WTC11 (cell line): ENCODE data around the gene ABR. TPM values are rescaled to one million over a fixed set of nuclear protein-coding genes. Genes with fewer than 3 reads are reported as not detected.

Source experiments
- ATAC-seq: fragments of 200-7000 bp; cut with Tn5 transposase; 2 replicates; pipeline ENCODE4 v1.10.0; 2021; ENCODE audit warnings: mild to moderate bottlenecking, moderate library complexity
- CTCF ChIA-PET: fragments of 300-600 bp; sonication (Branson Sonifier 250); formaldehyde crosslinking; loops from one replicate; lab custom pipeline; 2021; ENCODE audit warnings: antibody characterized with exemption; lab: Charles Lee
- POLR2A ChIA-PET: fragments of 350-600 bp; sonication (Branson Sonifier 250); formaldehyde crosslinking; loops from one replicate; lab custom pipeline; 2021; ENCODE audit warnings: antibody characterized with exemption; lab: Charles Lee
- DNase-seq: peaks from one replicate; pipeline ENCODE4 v3.0.0; 2021; ENCODE audit warnings: low spot score
- H3K27ac Mint-ChIP-seq: 2 replicates; pipeline ENCODE4 v1.8.0; 2021; ENCODE audit warnings: mixed read lengths
- H3K27me3 Mint-ChIP-seq: 2 replicates; pipeline ENCODE4 v1.8.0; 2021; ENCODE audit warnings: low read depth, mild to moderate bottlenecking, moderate library complexity, mixed read lengths
- H3K36me3 Mint-ChIP-seq: 2 replicates; pipeline ENCODE4 v1.8.0; 2021; ENCODE audit warnings: mixed read lengths
- H3K4me1 Mint-ChIP-seq: 2 replicates; pipeline ENCODE4 v1.8.0; 2022; ENCODE audit warnings: mixed read lengths
- H3K4me3 Mint-ChIP-seq: 2 replicates; pipeline ENCODE4 v1.8.0; 2021; ENCODE audit warnings: mild to moderate bottlenecking, moderate library complexity, mixed read lengths
- H3K9me3 Mint-ChIP-seq: 2 replicates; pipeline ENCODE4 v1.8.0; 2021; ENCODE audit warnings: mixed read lengths
- AR ChIP-seq: fragments of 250-450 bp; sonication (Bioruptor Pico); IDR thresholded peaks from 2 replicates; pipeline ENCODE4 v1.9.0; 2021; ENCODE audit warnings: mild to moderate bottlenecking
- ATF1 ChIP-seq: sonication (generic); formaldehyde crosslinking; IDR thresholded peaks from 2 replicates; pipeline ENCODE4 v1.8.1; 2023; ENCODE audit warnings: mild to moderate bottlenecking, moderate library complexity, missing genetic modification reagents
- EMX1 ChIP-seq: fragments of 250-450 bp; sonication (Bioruptor Pico); IDR thresholded peaks from 2 replicates; pipeline ENCODE4 v1.8.0; 2021; ENCODE audit warnings: mild to moderate bottlenecking
- ETV6 ChIP-seq: sonication (generic); formaldehyde crosslinking; IDR thresholded peaks from 2 replicates; pipeline ENCODE4 v1.8.1; 2022; ENCODE audit warnings: mild to moderate bottlenecking, missing genetic modification reagents
- GTF2I ChIP-seq: fragments of 250-450 bp; sonication (Bioruptor Pico); conservative IDR thresholded peaks from 2 replicates; pipeline ENCODE4 v1.4.0; 2021; ENCODE audit warnings: mild to moderate bottlenecking
- KAT7 ChIP-seq: sonication (generic); formaldehyde crosslinking; IDR thresholded peaks from 2 replicates; pipeline ENCODE4 v1.8.1; 2023; ENCODE audit warnings: missing genetic modification reagents, mild to moderate bottlenecking, borderline replicate concordance
- MAX ChIP-seq: sonication (generic); formaldehyde crosslinking; IDR thresholded peaks from 2 replicates; pipeline ENCODE4 v1.8.0; 2022; ENCODE audit warnings: mild to moderate bottlenecking, missing genetic modification reagents
- NR1H2 ChIP-seq: sonication (generic); formaldehyde crosslinking; IDR thresholded peaks from 2 replicates; pipeline ENCODE4 v1.9.0; 2021; ENCODE audit warnings: mild to moderate bottlenecking, moderate library complexity, missing genetic modification reagents
- NR2C2 ChIP-seq: sonication (generic); formaldehyde crosslinking; IDR thresholded peaks from 2 replicates; pipeline ENCODE4 v1.8.0; 2022; ENCODE audit warnings: mild to moderate bottlenecking, missing genetic modification reagents
- SOX15 ChIP-seq: fragments of 250-450 bp; sonication (Bioruptor Pico); IDR thresholded peaks from 2 replicates; pipeline ENCODE4 v1.9.0; 2021; ENCODE audit warnings: mild to moderate bottlenecking
- TP53 ChIP-seq: sonication (generic); formaldehyde crosslinking; IDR thresholded peaks from 2 replicates; pipeline ENCODE4 v1.8.1; 2023; ENCODE audit warnings: mild to moderate bottlenecking, missing genetic modification reagents
- ZNF219 ChIP-seq: sonication (generic); formaldehyde crosslinking; IDR thresholded peaks from 2 replicates; pipeline ENCODE4 v1.8.0; 2023; ENCODE audit warnings: missing genetic modification reagents, mild to moderate bottlenecking, borderline replicate concordance
- total RNA-seq: library from RNA; stranded (reverse); gene quantifications from 3 replicates; pipeline ENCODE4 v1.2.3, GENCODE V29; 2021
- TF ChIP-seq, protein P1 (sequence below): sonication (generic); formaldehyde crosslinking; IDR thresholded peaks from 2 replicates; pipeline ENCODE4 v1.8.1; 2023; ENCODE audit warnings: mild to moderate bottlenecking, missing genetic modification reagents, borderline replicate concordance
- TF ChIP-seq, protein P2 (sequence below): sonication (generic); formaldehyde crosslinking; IDR thresholded peaks from 2 replicates; pipeline ENCODE4 v1.8.0; 2023; ENCODE audit warnings: mild to moderate bottlenecking, missing genetic modification reagents
- TF ChIP-seq, protein P3 (sequence below): sonication (generic); formaldehyde crosslinking; IDR thresholded peaks from 2 replicates; pipeline ENCODE4 v1.8.0; 2022; ENCODE audit warnings: mild to moderate bottlenecking, missing genetic modification reagents

Gene ABR
- total RNA-seq, 1 experiment from 2014 or later, result 38.0 TPM

GRCh38 chr17:1003972-1004768 lies 175.6 kb downstream of the ABR start (continued):
- TF ChIP-seq KAT7, result no peak
- no peak for TF ChIP-seq GTF2I

DNA sequence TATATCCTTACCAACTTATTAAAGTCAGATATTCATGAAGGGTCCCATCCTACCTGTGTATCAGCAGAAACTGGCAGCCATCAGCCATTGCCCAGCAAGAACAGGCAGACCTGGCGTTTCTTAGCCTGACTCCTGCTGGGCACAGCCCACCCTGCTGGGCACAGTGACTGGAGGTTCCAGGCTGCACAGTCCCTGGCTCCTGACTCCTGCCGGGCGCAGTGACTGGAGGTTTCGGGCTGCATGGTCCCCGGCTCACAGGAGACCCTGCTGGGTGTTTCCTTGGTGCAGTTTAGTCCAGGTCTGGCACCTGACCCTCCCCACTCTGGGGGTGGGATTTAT lies 176.2 kb downstream of the ABR start:
- DNase-seq (no peak), ATAC-seq (no peak)
- Mint-ChIP-seq H3K4me3 (no peak overlapping the region), H3K9me3 (no peaks in the 10 kb centered on the region), H3K36me3 (peaks cover 33% of the 10 kb centered on the region), H3K27me3 (no peaks in the 10 kb centered on the region), H3K27ac (no peak overlapping the region), H3K4me1 (peaks cover 7% of the 10 kb centered on the region)
- ChIA-PET POLR2A (no interaction called here), CTCF (interaction anchor here (1.5 to 9.1 kb wide), 2 partner anchors 52 to 55 kb away, joined by 6 to 56 read pairs; no protein-coding TSS in a partner anchor)
- no peak for TF ChIP-seq ZNF219
- no peak for TF ChIP-seq NR1H2 (CRISPR knock-in tag)
- TF ChIP-seq, all 79 proteins: peak for 0

DNA sequence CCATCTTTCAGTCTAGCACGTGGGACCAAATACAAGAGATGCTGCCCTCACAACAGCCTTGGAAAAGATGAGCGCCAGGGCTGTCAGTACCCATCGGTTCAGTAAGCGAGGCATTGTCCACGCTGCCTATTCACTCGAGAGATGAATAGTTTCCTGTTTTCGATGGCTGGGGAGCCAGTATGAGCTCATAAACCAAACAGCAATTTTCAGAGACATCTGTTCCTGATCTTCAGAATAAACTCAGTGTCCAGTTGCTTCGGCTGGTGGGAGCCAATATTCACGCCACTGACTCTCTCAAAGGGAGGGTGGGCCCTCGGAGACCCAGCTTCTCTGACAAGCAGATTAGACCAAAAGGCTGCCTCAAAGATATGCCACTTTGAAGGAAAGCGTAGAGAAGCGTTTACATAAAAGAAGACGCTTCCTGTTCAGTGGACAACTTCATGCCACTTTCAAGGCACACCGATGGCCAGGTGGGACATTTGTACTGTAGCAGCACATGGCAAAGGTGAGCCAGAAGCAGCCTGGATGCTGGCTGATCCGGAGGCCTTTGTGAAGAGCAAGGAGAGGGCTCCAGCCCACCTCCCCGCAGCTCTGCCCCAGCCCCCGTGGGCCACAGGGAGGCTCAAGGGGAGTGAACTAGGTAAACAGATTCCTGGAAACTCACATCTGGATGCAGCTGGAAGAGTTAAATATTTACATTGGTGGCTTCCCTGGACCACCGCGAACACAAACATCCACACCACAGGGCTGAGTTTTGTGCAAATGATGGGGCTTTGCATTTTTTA lies 176.8 kb downstream of the ABR start:
- CTCF ChIA-PET, result interaction anchor here (1.5 to 9.1 kb wide), 2 partner anchors 53 to 55 kb away, joined by 6 to 56 read pairs; no protein-coding TSS in a partner anchor
- H3K27me3 Mint-ChIP-seq, result no peaks in the 10 kb centered on the region
- DNase-seq (no peak), ATAC-seq (no peak)
- H3K4me1 Mint-ChIP-seq, result peaks cover 11% of the 10 kb centered on the region
- no peak overlapping the region for H3K4me3 Mint-ChIP-seq
- POLR2A ChIA-PET, result no interaction called here
- peaks cover 33% of the 10 kb centered on the region for H3K36me3 Mint-ChIP-seq
- H3K9me3 Mint-ChIP-seq, result no peaks in the 10 kb centered on the region
- no peak overlapping the region for H3K27ac Mint-ChIP-seq
- TF ChIP-seq ETV6 (no peak), ATF1 (no peak), TP53 (no peak), SOX15 (CRISPR knock-in tag) (no peak), NR2C2 (no peak), AR (CRISPR knock-in tag) (no peak), GTF2I (no peak), MAX (no peak), EMX1 (no peak)
- TF ChIP-seq, protein P1, sequence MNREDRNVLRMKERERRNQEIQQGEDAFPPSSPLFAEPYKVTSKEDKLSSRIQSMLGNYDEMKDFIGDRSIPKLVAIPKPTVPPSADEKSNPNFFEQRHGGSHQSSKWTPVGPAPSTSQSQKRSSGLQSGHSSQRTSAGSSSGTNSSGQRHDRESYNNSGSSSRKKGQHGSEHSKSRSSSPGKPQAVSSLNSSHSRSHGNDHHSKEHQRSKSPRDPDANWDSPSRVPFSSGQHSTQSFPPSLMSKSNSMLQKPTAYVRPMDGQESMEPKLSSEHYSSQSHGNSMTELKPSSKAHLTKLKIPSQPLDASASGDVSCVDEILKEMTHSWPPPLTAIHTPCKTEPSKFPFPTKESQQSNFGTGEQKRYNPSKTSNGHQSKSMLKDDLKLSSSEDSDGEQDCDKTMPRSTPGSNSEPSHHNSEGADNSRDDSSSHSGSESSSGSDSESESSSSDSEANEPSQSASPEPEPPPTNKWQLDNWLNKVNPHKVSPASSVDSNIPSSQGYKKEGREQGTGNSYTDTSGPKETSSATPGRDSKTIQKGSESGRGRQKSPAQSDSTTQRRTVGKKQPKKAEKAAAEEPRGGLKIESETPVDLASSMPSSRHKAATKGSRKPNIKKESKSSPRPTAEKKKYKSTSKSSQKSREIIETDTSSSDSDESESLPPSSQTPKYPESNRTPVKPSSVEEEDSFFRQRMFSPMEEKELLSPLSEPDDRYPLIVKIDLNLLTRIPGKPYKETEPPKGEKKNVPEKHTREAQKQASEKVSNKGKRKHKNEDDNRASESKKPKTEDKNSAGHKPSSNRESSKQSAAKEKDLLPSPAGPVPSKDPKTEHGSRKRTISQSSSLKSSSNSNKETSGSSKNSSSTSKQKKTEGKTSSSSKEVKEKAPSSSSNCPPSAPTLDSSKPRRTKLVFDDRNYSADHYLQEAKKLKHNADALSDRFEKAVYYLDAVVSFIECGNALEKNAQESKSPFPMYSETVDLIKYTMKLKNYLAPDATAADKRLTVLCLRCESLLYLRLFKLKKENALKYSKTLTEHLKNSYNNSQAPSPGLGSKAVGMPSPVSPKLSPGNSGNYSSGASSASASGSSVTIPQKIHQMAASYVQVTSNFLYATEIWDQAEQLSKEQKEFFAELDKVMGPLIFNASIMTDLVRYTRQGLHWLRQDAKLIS (CRISPR knock-in tag), result no peak
- TF ChIP-seq, protein P2, sequence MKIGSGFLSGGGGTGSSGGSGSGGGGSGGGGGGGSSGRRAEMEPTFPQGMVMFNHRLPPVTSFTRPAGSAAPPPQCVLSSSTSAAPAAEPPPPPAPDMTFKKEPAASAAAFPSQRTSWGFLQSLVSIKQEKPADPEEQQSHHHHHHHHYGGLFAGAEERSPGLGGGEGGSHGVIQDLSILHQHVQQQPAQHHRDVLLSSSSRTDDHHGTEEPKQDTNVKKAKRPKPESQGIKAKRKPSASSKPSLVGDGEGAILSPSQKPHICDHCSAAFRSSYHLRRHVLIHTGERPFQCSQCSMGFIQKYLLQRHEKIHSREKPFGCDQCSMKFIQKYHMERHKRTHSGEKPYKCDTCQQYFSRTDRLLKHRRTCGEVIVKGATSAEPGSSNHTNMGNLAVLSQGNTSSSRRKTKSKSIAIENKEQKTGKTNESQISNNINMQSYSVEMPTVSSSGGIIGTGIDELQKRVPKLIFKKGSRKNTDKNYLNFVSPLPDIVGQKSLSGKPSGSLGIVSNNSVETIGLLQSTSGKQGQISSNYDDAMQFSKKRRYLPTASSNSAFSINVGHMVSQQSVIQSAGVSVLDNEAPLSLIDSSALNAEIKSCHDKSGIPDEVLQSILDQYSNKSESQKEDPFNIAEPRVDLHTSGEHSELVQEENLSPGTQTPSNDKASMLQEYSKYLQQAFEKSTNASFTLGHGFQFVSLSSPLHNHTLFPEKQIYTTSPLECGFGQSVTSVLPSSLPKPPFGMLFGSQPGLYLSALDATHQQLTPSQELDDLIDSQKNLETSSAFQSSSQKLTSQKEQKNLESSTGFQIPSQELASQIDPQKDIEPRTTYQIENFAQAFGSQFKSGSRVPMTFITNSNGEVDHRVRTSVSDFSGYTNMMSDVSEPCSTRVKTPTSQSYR (CRISPR knock-in tag), result no peak
- TF ChIP-seq, protein P3, sequence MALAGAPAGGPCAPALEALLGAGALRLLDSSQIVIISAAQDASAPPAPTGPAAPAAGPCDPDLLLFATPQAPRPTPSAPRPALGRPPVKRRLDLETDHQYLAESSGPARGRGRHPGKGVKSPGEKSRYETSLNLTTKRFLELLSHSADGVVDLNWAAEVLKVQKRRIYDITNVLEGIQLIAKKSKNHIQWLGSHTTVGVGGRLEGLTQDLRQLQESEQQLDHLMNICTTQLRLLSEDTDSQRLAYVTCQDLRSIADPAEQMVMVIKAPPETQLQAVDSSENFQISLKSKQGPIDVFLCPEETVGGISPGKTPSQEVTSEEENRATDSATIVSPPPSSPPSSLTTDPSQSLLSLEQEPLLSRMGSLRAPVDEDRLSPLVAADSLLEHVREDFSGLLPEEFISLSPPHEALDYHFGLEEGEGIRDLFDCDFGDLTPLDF (CRISPR knock-in tag), result no peak
